CD4-positive, alpha-beta T cell treated with Interleukin-6 for 4 hours (primary cell): ENCODE results near the gene PPM1H.
A peak's percentile ranks its signal among the peaks of the same experiment; 100 is the strongest.

Experiments
- DNase-seq: peaks from one replicate; pipeline ENCODE4 v3.0.0-alpha.2; 2020; ENCODE audit warnings: mixed read lengths

Gene PPM1H

DNA sequence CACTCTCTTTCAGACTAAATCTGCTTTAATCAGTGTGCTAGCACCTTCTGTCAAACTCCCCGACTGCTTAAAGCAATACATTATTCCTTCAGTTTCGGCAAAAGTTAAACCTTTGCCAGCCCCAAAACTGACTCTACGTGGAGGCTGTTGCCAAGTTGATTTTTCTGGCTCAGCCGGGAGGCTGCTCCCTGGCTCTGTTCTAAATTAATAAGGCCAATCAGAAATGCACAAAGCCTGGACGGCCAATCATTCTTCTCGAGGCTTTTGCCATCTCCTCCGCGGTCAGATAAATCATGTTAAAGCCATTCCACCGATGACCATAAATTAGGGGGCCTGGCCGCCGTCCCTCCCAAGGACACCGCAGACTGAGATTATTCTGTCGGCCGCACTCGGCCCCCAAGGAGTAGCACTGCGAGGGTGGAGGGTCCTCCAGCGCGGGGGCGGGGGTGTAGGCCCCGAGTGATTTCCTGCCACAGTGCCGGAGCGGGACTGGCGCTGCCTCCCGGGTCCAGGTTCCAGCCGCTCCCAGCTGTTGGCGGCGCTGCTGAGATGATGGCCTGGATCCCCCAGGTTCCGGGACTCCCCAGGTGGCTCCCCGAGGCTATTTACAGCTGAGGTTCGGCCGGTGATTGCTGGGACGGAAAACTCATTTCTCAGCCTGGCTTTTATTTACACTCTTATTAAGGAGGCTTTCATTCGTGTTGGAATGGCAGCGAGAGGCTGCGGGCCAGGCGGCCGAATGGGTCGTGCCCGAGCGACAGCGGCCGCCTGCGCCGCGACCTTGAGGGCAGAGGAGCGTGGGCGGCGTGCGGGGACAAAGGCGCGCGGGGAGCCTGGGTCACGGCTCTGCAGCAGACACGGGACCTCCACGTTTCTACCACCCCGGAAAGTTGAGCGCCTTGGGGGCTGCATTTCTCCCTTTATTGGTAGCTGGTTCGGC lies 303.2 kb downstream of the PPM1H start:
- DNase-seq, result peak; percentile 31

DNA sequence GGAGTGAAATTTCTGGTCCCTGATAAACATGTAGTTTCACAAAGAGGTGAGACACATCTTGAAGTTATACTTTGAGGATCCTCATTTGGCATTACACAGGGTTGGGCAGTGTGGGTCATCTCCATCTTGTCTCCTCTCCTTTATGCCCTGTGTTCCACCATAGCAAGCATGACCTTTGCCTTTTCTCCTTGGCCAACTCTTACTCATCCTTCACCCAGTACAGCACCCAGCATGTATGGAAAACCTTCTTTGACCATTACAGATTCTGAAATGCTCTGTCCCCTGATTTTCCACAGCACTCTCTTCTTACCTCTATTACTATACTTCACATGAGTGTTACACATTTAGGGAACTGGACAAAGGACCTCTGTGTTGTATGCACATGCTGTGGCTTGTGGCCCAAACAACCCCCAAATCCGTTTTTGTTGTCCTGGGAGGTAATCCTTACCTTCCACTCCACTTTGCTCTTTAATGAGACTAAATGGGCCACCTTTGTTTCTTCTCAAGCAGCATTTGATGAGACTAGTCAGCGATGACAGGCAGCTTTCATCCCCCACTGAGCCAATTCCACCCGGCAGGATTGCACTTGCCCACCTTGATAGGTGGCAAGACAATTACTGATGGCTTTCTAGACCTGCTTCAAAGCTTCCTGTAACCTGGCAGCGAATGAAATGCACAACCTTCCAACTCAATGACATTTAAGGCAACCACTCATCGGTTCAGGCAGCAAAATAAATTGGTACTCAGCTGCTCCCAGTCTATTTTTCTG lies 304.8 kb downstream of the PPM1H start:
- DNase-seq, result no peak

DNA sequence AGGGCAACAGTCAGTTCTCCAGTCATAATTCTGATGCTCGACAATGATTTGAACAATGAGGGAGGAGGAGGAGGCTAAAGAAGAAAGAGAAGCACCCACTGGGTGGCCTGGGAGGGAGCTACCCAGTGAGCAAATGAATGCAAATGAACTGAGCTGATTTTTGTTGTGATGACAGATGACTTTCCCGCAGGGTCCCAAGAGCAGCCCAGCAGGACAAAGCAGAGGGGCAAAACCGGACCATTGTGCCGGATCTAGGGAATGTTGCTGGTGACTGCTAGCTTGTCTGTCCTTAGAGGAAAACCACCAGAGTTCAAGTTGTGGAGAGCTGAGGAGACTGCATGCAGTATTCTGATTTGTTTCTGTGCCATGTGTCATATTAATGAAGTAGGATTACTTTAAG lies 305.5 kb downstream of the PPM1H start:
- DNase-seq, result no peak

DNA sequence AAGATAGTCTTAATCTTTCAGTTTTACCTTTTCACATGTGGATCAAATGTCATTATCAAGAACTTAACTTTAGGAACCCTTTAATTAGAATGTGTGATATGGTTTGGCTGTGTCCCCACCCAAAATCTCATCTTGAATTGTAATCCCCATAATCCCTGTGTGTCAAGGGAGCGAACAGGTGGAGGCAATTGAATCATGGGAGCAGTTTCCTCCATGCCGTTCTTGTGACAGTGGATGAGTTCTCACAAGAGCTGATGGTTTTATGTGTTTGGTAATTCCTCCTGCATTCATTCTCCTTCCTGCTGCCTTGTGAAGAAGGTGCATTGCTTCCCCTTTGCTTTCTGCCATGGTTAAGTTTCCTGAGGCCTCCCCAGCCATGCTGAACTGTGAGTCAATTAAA lies 307.8 kb downstream of the PPM1H start:
- no peak for DNase-seq

DNA sequence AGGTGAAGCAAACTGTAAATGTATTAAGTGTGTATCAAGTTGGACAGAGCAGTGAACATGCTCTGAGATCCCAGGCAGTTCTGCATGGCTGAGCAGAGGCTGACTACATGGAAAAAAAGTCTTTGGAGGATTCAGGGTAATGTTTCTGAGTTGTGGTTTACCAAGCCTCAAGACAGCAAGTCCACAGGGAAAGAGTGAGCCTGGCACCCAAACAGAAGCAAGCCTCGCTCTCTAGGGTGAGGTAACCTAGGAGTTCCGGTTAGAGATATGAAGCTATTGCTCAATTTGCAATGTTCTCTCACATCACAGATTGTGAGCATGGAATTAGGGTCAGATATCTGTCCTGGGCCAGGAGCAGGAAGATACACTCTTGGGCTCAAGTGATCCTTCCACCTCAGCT lies 309.7 kb downstream of the PPM1H start:
- DNase-seq, result no peak

DNA sequence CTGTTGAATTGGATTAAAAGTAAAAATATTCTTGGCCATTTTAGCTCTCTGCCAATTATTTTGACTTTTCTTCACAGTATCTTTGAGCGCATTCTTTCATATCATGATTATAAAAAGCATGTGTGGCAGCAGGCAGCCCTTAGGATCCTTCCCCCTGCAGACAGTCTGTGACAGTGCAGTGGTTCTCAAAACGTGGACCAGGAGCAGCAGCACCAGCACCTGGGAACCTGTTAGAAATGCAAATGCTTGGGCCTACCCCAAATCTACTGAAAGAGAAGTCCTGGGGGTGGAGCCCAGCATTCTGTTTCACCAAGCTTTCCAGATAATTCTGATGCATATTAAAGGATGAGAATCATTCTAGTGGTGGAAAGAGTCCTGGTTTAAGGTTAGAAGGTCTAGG lies 312.8 kb downstream of the PPM1H start:
- DNase-seq, result no peak

DNA sequence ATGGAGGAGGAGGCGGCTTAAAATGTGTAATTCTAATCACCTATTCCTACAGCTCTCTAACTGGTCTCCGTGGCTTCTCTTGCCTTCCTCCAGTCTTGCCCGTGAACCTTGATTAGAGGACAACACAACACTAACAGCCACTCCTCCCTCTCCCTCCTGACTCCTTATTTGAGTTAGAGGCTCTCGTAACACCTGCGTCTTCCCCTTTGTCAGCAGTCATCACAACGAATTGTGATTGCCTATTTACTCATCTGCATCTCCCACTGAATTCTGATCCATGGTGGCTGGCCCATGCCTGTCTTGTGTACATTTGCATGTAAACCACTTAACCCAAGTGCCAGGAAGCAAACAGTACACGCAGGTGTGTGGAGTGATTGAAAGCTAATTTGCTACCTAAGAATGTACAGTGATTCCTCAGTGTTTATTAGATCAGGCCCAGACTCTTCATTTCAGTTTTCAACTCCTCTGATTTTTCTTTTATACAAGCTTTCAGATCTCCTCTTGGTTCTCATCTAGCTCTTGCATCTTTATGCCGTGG lies 313.8 kb downstream of the PPM1H start:
- DNase-seq, result no peak

DNA sequence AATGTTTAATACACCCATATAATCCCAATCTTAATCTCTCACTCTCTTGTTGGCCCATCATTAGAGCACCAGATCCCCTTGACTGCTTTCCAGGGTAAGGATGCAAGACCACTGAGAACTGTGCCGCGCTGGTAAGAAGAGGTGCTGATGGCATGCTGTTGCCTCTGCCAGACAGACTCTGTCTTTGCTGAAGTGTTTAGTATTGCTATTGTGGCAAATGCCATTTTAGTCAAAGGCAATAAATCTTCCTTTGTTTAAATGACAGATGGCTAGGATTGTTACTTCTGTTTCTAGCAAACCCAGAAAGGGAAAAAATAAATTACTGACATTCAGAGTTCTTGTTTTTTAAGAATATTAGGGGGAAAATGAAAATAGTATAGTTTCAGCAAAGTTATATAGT lies 316.0 kb downstream of the PPM1H start:
- no peak for DNase-seq

DNA sequence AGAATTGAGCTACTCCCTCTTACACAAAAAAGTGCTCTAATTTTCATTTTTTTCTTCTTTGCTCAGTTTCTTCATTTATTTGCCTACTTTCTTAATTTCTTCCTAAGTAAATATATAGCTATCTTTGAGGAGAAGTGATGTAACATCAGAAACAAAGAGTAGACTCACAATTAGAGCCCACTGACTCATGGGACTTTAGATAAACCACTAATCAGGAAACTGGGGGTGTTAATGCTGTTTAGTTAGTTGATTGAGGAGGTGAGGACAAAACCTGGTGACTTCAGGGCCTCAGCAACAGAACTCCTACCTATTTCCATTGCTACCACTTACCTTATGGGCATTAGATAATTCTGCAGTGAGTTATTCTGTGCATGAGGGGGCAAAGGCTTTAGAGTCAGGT lies 316.6 kb downstream of the PPM1H start:
- no peak for DNase-seq

DNA sequence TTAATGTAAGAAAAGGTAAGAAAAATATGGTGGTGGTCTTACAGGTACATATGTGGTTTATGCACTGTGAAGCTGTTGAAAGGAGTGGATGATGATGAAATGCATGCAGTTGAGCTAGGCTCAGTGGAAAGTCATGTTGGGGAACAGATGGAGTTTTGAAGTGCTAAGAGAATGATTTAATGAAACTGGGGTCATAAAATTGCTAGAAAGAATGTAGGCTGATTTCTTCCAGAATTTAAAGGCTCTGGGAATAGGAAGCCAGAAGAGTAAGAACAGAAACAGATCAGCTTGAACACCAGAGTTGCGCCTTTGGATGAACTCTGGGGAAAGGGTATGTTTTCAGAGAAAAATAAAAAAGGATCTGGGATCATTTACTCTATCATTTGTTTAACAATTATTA lies 321.9 kb downstream of the PPM1H start:
- no peak for DNase-seq

DNA sequence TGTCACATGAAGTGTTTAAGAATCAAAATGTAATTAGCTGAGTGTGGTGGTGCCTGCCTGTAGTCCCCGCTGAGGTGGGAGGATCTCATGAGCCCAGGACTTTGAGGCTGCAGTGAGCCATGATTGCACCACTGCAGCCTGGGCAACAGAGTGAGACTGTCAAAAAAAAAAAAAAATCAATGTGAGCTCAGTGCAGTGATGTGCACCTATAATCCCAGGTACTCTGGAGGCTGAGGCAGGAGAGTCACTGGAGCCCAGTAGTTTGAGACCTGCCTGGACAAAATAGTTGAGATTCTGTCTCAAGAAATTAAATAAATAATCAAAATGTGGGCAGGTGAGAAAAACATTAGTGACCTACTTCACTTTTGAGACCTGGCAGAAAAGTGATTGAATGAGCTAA lies 328.3 kb downstream of the PPM1H start:
- no peak for DNase-seq

DNA sequence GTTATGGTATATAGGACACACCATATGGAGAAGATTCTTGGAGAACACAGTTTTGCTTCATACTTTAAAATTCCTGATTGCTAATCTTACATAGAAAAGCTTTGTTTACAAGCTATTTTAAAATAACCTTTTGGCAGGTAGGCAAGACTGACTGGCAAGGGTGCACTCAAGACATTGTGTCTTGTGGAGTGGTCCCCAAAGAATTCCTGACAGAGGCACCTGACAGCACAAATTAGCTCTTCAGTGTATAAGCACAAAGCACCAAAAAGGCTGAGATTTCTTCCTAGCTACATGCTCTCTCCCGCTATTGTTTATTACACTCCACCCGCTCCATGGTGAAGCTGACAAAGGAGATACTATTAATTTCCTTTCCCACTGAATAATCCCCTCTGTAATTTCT lies 329.0 kb downstream of the PPM1H start:
- DNase-seq, result no peak

DNA sequence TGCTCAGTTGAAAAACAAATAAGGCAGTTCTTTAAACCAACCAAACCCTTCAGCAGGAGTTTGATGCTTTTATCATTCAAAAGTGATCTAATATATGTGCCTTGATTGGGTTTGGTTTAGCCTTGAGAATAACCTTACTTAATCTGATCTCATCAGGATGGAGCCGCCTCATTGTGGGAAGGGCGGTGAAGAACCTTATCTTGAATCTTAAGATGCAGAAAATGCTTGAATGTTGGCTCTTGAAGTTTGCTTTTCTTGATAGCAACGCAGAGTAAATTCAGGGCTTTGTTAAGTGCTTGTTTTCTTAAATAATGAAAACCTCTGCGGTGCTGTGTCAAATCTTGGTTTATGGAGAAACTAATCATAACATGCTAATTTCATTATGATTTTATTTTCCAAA lies 330.1 kb downstream of the PPM1H start:
- DNase-seq, result peak; percentile 12

DNA sequence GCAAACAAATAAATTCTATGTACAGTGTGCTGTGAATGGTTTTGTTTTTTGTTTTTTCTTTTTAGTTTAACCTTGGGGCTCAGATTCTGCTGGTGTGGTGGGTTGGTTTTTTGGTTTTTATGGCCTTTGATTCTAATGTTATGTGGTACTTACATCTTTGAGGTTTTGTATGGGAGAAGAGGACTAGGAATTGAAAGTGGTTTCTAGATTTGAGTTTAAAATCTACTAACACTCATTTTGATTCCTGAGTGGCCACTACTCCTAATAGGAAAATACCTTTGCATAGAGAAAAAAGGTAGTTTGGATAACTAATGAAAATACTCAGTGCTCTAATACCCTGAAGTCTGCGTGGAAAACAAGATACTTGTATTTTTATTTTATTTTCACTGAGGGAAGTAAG lies 330.6 kb downstream of the PPM1H start:
- DNase-seq, result no peak

DNA sequence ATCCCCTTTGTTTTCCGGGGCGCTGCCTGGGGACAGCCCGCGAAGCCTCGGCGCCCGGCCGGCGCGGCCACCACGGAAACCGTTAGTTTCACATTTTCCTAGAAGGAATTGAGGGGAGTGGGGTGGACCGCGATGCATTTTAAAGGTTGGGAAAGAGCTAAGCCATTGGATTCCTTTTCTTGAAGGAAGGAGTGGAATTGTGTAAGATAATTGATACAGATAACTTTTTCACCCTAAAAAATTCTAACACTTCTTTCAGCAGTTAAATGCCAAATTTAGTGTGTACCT lies 331.2 kb downstream of the PPM1H start:
- no peak for DNase-seq

DNA sequence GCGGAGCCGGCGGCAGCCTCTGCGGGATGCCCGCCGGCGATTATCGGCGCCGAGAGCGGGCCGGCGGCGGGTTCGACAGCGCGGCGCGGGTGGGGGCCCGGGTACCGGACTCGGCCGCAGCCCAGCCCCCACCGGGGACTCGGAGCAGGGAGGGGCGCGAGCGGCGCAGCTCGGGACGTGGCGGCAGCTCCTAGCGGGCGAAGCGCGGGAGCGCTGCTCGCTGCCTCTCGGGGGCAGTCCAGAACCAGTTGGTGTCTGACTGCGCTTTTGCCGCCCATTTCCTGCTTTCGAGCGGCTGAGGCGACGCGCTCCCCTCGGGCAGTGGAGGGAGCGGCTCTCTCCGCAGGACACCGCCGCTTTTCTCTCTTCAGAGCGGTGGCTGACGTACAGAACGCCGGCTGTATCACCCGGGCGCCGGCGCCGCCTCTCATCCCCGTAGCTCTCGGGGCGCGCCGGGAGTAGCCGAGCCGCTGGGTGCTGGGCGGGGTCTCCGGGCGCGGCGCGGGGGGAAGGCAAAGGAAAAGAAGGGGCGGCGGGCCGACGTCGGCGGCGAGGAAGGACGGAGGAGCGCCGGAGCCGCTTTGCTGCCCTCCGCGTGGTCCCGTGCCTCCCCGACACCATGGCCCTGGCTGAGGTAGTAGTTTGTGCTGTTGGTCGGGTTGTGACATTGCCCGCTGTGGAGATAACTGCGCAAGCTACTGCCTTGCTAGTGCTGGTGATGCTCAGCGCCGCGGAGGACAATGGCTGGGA lies 331.7 kb downstream of the PPM1H start:
- DNase-seq, result peak; percentile 82

DNA sequence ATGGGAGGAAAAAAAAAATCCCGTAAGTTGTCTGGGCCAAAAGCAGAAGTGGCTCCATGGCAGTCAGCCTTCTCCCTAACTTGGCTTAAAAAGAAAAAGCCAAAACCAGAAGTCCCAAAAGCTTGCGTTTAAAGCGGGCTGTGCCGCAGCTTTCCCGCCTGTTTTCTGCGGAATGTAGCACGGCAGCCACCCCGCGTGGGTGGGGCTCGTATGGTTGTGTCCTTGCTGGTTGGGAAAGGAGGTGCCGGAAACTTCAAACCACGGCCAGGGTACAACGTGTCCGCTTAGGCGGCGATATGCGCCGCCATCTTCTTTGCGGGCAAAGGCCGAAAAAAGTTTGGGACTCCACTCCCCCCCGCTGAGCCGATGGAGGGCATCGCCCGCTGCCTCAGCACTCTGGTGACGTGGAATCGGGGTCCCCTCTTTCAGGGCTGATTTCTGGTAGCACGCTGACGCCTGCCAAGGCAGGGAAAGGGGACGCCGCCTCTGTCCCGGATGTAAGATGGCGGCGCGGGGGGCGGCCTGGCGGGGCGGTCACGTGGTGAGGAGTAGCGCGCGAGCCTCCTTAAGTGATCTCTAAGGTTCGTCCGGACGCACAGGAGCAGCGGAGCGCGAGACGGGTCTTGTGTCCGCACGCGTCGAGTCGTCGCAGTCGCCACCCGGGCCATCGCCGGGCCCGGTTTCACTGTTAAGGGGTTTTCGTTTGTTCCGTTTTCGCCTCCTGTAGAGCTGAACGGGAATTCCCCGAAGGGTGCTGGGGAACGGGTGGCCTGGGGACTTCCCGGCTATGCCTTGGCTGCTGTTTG lies 332.5 kb downstream of the PPM1H start:
- peak; percentile 88 for DNase-seq

DNA sequence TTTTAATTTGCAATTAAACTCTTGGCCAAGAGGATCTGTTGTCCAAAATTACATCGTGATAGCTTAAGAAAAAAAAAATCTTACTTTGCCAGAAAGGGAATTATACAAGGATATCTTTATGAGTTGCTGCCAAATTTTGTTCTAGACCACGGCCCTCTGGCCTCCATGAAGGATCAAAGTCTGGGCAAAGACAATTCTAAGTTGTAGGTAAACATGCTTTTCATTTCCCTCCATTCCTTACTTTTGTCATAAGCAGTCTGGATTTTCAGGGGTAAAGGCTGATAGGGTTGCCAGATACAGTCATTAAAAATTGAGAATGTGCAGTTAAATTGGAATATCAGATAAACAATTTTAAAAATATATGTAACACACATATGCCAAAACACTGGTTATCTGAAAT lies 333.2 kb downstream of the PPM1H start:
- DNase-seq, result no peak

DNA sequence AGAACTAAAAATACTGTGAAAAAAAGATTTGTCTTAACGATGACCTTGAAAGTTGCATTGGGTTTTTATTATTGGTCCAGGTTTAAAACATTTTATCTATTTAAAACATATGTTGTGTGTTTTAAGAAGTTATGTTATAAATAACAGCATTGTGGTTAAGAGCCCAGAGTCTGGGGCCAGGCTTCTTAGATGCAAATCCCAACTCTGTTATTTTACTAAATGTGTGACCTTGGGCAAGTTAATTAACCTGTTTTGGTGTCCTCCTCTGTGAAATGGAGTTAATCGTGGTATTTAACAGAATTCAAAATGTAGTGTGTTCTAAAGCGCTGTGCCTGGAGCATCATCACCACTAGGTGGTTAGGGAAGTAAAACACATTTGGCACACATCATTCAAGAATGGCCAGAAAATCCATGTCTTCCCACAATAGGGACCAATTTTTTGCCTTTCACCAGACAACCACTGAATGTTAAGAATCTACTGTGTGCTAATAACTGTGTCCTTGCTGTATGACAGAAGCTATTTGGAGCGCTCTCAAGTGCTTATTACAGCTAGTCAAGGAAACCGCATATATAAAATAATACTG lies 335.0 kb downstream of the PPM1H start:
- DNase-seq, result no peak

DNA sequence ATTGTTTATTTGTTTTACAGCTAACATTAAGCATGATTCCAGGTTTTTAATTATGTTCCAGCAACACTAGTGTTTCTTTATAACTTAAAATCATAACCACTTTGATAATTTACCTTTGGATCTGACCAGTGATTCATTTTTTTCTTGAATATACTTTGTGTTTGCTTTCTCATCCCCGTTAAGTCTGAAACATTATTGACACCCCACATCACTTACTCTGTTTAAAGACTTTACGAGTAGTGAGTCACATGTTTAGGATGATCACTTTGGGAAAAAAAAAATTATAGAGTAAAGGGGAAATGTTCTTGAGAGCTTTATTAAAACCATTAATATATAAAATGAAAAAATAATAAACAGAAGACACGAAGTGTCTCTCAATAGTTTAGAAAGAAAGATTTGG lies 336.1 kb downstream of the PPM1H start:
- DNase-seq, result no peak

DNA sequence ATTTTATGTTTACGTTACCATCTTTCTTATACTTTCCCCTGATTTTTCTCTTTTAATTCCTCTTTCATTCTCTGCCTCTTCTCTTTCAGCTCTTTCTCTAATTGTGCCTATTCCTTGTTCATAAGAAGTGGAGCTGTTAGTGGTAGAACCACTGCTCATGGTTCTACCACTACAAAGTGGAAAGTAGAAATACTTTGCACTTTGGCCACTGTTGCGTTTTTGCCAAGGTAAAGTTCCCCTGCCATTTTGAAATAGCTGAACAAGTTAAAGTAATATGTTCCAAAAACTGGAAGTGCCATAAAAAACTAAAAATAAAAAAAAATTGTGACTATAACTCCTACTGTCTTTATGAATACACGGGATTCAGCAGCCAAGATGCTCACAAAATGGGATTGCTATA lies 337.7 kb downstream of the PPM1H start:
- no peak for DNase-seq
